Vagina (tissue), 2 donors: ENCODE measurements around the gene KLHL29.

Experiments
- POLR2A ChIP-seq, 2 donors: fragments of 450-650 bp; IDR thresholded peaks; one replicate each; pipeline ENCODE4 v1.6.1; 2017; ENCODE audit warnings: antibody characterized with exemption in 2 of 2, mild to moderate bottlenecking in 2 of 2, moderate library complexity in 2 of 2
- TF ChIP-seq, protein P1 (sequence below), 3 experiments: fragments of 450-650 bp in 2 of 3; fragments of 200-600 bp in 1 of 3; sonication (generic) in 1 of 3; IDR thresholded peaks; one replicate each; pipeline ENCODE4 v1.5.1; 2017 to 2019; ENCODE audit warnings: antibody characterized with exemption in 3 of 3, mild to moderate bottlenecking in 2 of 3, moderate library complexity in 2 of 3

DNA sequence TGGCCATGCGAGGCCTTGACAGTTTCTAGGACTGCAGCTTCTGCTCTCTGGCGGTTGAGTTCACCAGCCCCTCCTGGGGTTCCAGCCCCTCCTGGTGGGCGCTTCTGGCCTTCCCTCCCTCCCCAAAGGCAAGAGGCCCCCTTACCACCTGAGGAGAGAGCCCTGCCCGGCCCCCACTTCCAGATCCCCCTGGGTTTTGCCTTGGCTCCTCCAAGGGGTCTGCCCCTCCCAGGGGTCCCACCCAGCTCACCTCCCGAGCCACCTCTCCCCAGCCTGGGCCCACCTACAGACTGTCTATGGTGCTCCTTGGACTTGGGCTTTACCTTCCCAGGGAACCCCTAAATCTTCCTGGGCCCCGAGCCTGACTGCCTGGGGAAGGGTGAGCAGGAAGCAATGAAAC, 277.5 kb downstream of the KLHL29 start:
- TF ChIP-seq, protein P1, sequence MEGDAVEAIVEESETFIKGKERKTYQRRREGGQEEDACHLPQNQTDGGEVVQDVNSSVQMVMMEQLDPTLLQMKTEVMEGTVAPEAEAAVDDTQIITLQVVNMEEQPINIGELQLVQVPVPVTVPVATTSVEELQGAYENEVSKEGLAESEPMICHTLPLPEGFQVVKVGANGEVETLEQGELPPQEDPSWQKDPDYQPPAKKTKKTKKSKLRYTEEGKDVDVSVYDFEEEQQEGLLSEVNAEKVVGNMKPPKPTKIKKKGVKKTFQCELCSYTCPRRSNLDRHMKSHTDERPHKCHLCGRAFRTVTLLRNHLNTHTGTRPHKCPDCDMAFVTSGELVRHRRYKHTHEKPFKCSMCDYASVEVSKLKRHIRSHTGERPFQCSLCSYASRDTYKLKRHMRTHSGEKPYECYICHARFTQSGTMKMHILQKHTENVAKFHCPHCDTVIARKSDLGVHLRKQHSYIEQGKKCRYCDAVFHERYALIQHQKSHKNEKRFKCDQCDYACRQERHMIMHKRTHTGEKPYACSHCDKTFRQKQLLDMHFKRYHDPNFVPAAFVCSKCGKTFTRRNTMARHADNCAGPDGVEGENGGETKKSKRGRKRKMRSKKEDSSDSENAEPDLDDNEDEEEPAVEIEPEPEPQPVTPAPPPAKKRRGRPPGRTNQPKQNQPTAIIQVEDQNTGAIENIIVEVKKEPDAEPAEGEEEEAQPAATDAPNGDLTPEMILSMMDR (IDR thresholded peaks at IDR 0.05) = no peak
- no peak for TF ChIP-seq POLR2A (IDR thresholded peaks at IDR 0.05)
